A172 (cell line): ENCODE measurements around the gene TCP11. TPM values are rescaled to one million over a fixed set of nuclear protein-coding genes. Genes with fewer than 3 reads are reported as not detected.
"Not testable (repeated sequence)": the region's sequence is repeated elsewhere in the genome, so short reads cannot be mapped to it uniquely, and the experiment has no call there.

Experiments used
- DNase-seq: peaks from one replicate; pipeline ENCODE4 v3.0.0-alpha.2; 2015; ENCODE audit warnings: low spot score
- total RNA-seq: library from RNA; depleted of rRNA; stranded (reverse); fragments of >200 nt; shearing (Covaris generic); gene quantifications from 2 replicates; pipeline ENCODE4 v1.2.3, GENCODE V29; 2014

TCP11 gene
- total RNA-seq, 1 experiment from 2014 or later = not detected

GRCh38 chr6:35146453-35146852 is 5.3 kb upstream of the TCP11 start:
- DNase-seq = peak; percentile 25

DNA sequence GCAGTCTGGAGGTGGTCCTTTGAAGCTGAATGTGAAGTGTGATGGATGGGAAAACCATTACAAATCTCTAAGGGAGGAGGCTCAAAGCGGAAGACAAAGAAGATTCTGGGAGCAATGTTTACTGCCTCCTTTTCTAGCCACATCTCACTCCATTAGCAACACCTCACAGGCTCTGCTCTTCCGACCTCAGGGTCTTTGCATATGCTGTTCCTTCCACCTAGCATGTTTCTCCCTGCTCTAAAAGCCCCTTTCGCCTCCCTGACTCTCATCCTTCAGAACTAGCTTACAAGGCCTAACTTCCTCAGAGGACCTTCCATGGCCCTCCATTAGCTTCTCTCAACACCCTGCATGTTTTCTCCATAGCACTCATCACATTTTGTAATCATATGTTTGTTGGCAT is 4.6 kb upstream of the TCP11 start:
- DNase-seq = no peak

DNA sequence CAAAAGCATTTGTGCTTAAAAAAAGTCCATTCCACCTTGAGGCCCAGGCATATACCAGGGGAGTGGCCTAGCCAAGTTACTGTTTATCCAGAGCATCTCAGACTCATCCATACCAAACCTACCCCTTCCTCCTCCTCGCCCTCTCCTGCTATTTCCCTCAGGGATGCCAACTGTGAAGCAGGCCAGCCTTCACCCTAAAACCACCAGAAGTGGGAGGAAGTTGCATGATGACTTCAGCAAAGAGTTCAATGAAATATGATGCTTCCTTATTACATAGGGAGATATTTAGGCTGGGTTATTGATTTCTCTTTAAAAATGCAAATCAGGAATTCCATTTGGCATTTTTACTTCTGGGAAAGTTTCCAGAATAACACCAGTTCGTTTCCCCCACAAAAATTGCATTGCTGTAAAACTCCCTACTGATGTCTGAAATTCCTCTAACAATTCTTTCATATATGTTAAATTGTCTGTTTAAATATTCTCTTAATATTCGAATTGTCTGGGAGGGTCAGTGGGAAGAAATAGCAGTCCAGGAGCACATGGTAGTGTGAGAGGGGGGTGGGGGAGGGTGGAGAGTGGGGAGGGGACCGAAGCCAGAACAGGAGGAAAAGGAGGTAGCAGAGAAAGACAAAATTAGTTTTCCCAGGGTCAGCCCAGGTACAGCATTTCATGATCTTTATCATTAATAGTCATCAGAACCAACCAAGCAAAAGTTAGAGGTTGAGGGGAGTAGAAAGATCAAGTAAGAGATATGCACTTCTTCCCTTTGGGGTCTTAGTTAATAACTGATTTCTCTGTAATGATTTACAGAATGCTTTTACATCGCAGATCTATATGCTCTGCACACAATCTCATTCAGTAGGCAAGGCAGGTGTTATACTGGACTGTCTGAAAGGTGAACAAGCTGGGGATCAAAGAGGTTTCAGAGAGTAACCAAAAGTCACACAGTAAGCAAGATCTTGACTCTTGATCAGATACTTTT is 1.7 kb upstream of the TCP11 start:
- no peak for DNase-seq

DNA sequence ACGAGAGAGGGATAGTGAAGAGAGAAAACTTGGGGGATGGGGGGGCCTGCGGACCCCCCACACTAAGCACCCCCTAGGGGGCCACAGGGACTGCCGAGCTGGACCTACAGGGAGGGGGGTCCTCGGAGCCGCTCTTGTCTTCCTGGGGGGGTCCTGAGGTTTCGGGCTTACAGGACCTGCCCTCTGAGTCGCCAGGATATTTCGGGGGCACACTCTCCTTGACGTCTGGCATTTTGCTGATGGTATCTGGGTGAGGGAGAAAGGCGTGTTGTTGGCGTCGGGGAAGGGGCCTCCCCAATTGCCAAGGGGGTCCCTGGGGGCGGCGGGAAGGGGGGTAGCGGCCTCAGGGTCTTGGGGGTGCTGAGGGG is 516 bp downstream of the TCP11 start:
- no peak for DNase-seq

DNA sequence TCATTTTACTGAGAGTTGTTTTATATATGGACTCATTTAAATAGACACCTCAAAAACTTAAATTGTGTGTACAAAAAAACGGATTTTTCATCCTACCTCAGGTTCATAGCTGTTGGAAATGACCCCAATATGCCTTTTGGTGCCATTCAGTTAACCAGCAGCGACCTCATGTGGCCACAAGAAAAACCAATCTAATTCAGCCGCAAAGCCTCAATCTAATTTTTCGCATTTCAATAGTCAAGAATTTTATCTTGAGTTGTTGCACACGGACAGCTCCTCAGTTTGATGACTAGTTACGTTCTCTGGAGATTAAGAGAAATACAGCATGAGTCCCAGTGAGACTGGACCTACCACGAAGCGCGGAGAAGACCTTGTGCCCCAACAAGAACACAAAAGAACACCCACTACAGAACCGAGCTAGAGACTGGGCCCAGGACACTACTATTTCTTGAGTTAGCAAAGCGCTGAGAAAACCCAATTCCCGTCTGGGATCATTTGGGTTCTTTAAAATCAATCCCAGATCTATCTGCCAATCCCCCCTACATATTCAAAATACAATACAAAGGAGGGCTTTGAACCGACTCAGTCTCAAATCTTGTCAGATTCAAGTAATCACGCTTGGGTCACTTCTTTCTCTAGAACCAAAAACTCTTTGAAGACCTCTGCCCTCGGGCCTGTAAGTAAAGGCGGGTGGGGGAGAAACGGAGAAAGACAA is 1.1 kb downstream of the TCP11 start:
- peak; percentile 51 for DNase-seq

GRCh38 chr6:35139470-35139869 is 1.7 kb downstream of the TCP11 start:
- DNase-seq = no peak

- DNase-seq = not testable (repeated sequence)
Measured at GRCh38 chr6:35138191-35138590, 2.9 kb downstream of the TCP11 start.

DNA sequence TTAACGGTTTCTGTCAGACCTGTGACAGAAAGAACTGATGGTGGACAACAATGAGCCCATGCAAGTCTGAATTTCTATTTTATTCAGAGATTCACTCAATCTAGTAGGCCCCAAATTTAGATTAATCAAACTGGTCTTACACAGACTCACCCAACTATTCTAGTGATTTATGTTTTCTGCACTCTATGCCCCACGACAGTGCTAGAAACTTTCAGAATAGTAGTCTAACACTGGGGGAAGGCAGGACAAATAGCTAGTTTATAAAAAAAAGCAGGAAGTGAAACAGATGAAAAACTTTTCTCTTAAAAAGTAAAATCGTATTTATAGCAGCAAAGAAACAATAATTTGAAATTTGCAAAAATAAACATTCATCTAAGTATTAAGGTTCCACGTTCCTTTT is 5.0 kb downstream of the TCP11 start:
- DNase-seq = no peak

DNA sequence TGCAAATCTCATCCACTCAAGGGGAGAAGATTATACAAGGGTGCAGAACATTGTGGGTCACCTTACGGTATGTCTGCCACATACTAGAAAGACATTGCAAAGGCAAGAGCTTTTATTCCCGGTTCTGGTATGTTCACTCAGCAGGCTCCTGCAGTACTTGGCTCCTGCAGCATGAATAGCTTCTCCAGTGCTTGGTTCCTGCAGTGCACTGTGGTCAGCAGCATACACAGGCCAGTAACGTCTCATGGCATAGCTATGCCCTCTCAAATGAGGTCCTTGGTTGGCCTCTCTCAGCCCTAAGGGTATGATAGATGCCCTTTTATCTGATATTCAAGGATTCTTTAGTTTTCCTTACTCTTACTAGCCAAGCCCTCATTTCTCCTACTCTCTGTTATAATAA is 12.6 kb downstream of the TCP11 start:
- DNase-seq = no peak

DNA sequence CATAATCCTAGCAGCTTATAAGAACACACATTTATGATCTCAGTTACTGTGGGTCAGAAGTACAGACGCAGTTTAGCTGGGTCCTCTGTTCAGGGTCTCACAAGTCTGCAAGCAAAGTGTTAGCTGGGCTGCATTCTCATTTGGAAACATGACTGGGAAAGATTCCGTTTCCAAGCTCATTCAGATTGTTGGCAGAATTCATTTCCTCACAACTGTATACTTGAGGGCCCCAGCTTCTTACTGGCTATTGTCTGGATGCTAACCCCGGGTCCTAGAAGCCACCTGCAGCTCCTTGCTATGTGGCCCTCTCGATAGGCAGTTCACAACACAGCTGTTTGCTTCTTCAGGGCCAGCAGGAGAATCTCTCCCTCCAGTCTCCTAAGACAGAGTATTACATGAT is 13.1 kb downstream of the TCP11 start:
- DNase-seq = no peak

DNA sequence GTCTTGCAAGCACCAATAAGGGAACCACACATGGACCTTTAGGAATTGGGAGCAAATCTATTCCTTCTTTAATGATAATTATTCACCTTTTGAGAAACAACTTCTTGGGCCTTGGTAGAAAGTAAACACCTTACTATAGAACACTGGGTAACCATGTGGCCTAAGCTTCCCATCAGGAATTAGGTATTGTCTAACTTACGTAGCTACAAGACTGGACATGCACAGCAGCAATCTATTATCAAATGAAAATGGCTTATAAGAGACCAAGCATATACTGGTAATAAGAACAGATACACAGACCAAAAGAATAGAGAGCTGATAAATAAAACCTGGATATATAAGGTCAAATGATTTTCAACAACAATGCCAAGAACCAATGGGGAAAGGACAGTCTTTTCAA is 16.8 kb downstream of the TCP11 start:
- DNase-seq = no peak

DNA sequence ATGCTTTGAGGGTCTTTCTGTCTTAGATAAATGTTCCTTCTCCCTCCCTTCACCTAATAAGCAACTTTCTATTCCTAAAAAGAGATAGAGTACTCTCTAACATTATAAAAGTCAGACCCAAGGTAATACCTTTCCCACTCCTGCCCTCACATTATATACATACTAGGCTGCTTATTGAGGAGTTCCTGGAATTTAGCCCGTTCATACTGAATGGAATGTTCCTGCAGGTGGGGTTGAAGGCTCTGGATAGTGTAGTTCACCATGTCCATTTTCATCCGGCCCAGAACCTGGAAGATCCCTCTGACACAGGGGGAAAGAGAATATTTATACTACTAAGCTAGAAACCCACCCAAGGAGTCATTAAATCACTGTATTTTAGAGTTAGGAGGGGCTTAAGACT is 20.4 kb downstream of the TCP11 start:
- DNase-seq = no peak

DNA sequence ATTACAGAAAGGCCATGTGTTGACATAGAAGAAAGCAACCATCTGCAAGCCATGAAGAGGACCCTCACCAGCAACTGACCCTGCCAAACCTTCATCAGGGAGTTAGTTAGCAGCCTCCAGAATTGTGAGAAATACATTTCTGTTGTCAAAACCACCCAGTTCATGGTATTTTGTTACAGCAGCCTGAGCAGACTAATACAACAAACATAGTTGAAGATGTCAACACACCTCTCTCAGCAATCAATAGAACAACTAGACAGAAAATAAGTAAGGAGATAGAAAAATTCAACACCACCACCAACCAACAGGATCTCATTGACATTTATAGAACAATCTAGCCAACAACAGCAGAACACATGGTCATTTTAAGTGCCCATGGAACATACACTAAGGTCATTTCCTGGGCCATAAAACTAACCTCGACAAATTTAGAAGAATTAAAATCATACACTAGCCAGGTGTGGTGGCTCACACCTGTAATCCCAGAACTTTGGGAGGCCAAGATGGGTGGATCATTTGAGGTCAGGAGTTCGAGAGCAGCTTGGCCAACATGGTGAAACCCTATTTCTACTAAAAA is 32.7 kb downstream of the TCP11 start:
- no peak for DNase-seq

GRCh38 chr6:35107761-35108160 is 33.4 kb downstream of the TCP11 start:
- not testable (repeated sequence) for DNase-seq

DNA sequence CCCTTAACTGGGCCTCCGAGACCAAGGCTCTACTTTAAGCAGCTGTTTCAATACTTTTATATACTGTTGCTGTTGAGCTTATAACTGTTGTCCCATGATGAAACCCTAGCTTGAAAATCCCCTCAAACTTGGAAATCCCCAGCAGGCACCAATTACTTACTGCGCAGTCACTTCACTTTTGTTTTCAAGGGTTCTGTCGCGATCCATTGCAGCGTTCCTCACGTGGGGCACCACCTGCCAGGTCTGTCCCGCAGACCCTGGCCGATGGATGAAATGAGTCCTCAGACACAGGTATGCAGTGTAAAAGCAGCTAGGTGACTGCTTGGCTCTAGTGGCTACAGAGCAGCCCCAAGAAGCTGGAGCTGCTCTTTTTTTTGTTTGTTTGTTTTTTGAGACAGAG is 33.9 kb downstream of the TCP11 start:
- DNase-seq = not testable (repeated sequence)

DNA sequence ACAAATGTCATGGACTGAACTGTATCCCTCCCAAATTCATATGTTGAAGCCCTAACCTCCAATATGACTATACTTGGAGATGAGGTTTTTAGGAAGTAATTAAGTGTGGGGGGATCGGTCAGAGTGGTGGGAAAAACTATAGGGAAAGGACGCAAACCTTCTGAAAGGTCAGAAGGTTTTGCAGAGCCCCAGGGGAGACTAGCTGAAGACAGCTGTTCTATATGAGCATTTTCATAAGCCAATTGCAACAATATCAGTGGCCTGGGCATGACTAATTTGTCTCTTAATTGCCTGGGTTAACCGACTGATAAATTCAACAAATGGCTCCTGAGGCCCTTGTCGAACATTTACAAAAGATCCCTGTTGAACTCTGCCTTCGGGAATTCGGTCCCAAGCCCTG is 35.1 kb downstream of the TCP11 start:
- not testable (repeated sequence) for DNase-seq

DNA sequence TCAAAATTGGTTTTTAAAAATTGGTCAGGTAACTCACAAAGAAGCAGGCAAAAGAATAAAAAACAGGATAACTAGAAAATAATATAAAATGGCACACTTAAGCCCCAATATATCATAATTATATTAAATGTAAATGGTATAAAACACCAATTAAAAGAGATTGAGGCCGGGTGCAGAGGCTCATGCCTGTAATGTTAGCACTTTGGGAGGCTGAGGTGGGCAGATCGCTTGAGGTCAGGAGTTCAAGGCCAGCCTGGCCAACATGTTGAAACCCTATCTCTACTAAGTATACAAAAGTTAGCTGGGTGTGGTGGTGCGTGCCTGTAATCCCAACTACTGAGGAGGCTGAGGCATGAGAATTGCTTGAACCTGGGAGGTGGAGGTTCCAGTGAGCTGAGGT is 36.1 kb downstream of the TCP11 start:
- no peak for DNase-seq

DNA sequence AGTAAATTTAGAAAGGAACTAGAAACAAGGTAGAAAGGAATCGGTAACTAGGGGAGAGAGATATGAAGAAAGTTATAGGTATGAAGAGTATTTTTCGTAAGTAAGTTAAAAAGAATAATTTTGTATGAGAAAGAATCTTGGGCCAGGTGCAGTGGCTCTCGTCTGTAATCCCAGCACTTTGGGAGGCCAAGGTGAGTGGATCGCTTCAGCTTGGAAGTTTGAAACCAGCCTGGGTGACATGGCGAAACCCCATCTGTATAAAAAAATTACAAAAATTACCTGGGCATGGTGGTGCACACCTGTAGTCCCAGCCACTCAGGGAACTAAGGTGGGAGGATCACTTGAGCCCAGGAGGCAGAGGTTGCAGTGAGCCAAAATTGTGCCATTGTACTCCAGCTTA is 42.0 kb downstream of the TCP11 start:
- no peak for DNase-seq

GRCh38 chr6:35096129-35096862 is 44.8 kb downstream of the TCP11 start:
- DNase-seq = peak; percentile 59

DNA sequence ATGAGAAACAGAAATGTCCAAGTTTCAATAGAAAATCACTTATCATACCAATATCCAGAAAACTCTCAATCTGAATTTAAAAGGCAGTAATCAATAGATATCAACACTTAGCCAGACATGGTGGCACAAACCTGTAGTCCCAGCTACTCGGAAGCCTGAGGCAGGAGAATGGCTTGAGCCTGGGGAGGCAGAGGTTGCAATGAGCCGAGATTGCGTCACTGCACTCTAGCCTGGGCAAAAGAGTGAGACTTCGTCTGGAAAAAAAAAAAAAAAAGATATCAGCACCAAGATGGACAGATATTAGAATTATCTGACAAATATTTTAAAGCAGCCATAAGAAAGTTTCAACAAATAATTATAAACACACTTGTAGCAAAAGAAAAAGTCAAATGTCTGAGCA is 47.0 kb downstream of the TCP11 start:
- no peak for DNase-seq

DNA sequence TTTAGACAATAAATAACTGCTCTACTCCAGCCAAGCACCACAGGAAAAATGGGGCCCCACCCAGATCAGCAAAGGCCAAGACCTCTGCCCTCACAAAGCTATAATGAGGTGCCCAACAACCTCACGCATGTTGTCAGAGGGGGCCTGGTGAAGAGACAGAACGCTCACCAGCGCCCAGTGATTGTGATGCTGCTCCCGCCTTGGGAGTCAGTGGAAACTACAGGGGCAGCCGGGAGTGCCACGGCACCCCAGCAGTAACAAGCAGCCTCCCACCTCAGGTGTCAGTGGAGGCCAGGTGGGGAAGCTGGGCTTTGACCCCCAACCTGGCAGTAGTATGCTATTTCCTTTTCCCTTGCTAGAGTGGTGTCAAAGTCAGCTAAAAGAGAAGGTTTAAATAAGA is 47.4 kb downstream of the TCP11 start:
- DNase-seq = no peak

GRCh38 chr6:35093118-35093445 is 48.1 kb downstream of the TCP11 start:
- DNase-seq = no peak
